Thyroid gland (tissue), 4 donors: ENCODE data around the gene ISM1. TPM values are rescaled to one million over a fixed set of nuclear protein-coding genes. Genes with fewer than 3 reads are reported as not detected.

Source experiments
- DNase-seq, 2 donors: peaks; one replicate each; pipeline ENCODE4 v3.0.0-alpha.2; 2019
- H3K27ac ChIP-seq, 3 donors: fragments of 200-600 bp; sonication (generic); 1 replicate in 2 of 3; 2 replicates in 1 of 3; pipeline ENCODE4 v1.5.1; 2016 to 2019; ENCODE audit warnings: mild to moderate bottlenecking in 1 of 3, moderate library complexity in 1 of 3
- H3K27me3 ChIP-seq: fragments of 200-600 bp; sonication (generic); one replicate; pipeline ENCODE4 v1.5.1; 2019
- H3K36me3 ChIP-seq, 2 donors: fragments of 200-600 bp; sonication (generic); one replicate each; pipeline ENCODE4 v1.5.1; 2016 to 2019
- H3K4me1 ChIP-seq, 2 donors: fragments of 200-600 bp; sonication (generic); one replicate each; pipeline ENCODE4 v1.5.1; 2017 to 2019
- H3K4me3 ChIP-seq, 3 donors: fragments of 200-600 bp; sonication (generic); replicated peaks in 1 of 3; 1 replicate in 2 of 3; 2 replicates in 1 of 3; pipeline ENCODE4 v1.5.1; 2016; ENCODE audit warnings: mild to moderate bottlenecking in 1 of 3
- H3K9me3 ChIP-seq: fragments of 200-600 bp; sonication (generic); one replicate; pipeline ENCODE4 v1.5.1; 2017
- POLR2A ChIP-seq, 2 donors: fragments of 450-650 bp; IDR thresholded peaks; one replicate each; pipeline ENCODE4 v1.6.1; 2017; ENCODE audit warnings: antibody characterized with exemption in 2 of 2, mild to moderate bottlenecking in 2 of 2, moderate library complexity in 1 of 2
- WGBS, 2 donors: methylation state at CpG; one replicate each; pipeline ENCODE4 v1.1.5; 2017; 5-methylcytosine and 5-hydroxymethylcytosine counted together
- intact Hi-C: fragments of 100-400 bp; cut with DNase I; formaldehyde crosslinking; loops from one replicate; pipeline ENCODE4 v1.15.1; 2023
- total RNA-seq, 4 donors: library from RNA; depleted of rRNA; stranded (reverse); fragments of >200 nt; gene quantifications; one replicate each; pipeline ENCODE4 v1.2.3, GENCODE V29; 2016
- TF ChIP-seq, protein P1 (sequence below), 6 experiments: fragments of 200-600 bp in 3 of 6; fragments of 450-650 bp in 3 of 6; sonication (generic) in 3 of 6; IDR thresholded peaks; one replicate each; pipeline ENCODE4 v1.5.1; 2016 to 2019; ENCODE audit warnings: antibody characterized with exemption in 6 of 6, mild to moderate bottlenecking in 2 of 6, inconsistent platforms in 1 of 6, moderate library complexity in 1 of 6

Gene ISM1
- total RNA-seq, 4 donors from 2014 or later, result 77.5 to 98.4 (median 83.7) TPM

DNA sequence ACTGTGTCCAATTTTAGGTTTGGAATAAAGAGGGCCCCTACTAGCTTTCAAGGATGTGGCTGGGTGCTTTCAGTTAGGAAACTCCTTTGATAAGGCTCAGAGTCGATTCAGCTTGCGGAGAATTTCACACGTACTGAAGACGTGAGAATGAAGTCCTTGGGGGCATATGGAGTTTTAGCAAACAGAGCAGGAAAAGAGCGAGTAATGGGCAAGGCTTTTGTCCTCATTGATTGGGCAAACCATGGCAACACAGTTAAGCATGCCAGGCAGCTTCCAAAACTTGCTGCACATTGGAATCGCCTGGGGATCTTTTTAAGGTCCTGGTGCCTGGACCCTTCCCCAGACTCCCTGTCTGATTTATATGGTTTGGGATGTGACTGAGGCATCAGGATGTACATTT, 29.2 kb downstream of the ISM1 start:
- intact Hi-C loops, result no loop called here
- no peak for DNase-seq
- WGBS, 2 donors, result 91 to 93% methylated on average over 6 of the region's 6 CpGs
- Histone ChIP-seq H3K36me3 (no peaks in the 10 kb centered on the region), H3K27ac (no peak overlapping the region), H3K4me1 (peaks cover 5 to 24% of the 10 kb centered on the region in 2 donors), H3K4me3 (no peak overlapping the region), H3K9me3 (no peaks in the 10 kb centered on the region), H3K27me3 (no peaks in the 10 kb centered on the region)
- no peak for TF ChIP-seq POLR2A (IDR thresholded peaks at IDR 0.05)
- TF ChIP-seq, protein P1, sequence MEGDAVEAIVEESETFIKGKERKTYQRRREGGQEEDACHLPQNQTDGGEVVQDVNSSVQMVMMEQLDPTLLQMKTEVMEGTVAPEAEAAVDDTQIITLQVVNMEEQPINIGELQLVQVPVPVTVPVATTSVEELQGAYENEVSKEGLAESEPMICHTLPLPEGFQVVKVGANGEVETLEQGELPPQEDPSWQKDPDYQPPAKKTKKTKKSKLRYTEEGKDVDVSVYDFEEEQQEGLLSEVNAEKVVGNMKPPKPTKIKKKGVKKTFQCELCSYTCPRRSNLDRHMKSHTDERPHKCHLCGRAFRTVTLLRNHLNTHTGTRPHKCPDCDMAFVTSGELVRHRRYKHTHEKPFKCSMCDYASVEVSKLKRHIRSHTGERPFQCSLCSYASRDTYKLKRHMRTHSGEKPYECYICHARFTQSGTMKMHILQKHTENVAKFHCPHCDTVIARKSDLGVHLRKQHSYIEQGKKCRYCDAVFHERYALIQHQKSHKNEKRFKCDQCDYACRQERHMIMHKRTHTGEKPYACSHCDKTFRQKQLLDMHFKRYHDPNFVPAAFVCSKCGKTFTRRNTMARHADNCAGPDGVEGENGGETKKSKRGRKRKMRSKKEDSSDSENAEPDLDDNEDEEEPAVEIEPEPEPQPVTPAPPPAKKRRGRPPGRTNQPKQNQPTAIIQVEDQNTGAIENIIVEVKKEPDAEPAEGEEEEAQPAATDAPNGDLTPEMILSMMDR (IDR thresholded peaks at IDR 0.05), result no peak

DNA sequence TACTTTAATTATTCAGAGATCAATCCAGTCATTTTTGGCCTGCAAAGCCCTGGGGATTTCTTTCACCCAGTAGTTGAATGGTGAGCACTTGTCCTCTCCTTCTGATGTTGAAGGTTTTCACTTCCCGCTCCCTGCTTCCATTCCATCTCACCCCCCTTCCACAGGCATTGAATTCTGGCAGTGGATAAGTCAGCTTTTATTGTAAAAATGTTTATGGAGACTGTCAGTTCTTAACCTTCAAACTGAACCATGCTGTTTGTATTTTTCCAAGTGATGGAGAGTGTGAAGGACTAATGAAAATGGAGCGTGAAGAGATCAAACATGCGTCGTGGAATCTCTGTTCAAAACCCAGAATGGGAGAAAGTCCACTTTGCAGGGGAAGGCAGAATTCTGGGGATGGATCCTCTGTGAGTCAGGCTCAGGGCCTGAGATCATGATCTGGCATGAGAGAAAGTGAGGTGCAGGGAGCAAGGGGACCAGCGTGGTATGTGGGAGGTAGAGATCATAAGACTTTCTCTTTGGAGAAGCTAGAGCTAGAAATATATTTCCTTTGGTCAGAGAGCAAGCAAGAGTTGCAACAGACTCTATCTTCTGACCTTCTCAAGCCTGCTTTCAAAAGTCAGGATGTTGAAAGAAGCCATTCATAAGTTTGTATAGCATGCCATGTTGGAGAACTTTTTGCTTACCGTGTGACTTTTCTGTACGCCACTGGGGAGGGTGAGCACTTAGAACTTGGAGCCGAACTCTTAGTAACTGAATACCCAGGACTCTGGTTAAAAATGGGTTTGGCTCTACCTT, 30.2 kb downstream of the ISM1 start:
- TF ChIP-seq POLR2A (IDR thresholded peaks at IDR 0.05), result no peak
- TF ChIP-seq, protein P1 (IDR thresholded peaks at IDR 0.05), result no peak
- Histone ChIP-seq H3K27me3 (no peaks in the 10 kb centered on the region), H3K27ac (peak overlapping the region in 1 of 3 donors; percentile 26), H3K4me3 (no peak overlapping the region), H3K9me3 (no peaks in the 10 kb centered on the region), H3K4me1 (peaks cover 5 to 24% of the 10 kb centered on the region in 2 donors), H3K36me3 (no peaks in the 10 kb centered on the region)
- intact Hi-C loops, result no loop called here
- DNase-seq, result no peak
- WGBS, 2 donors, result 53 to 67% methylated on average over 8 of the region's 8 CpGs

DNA sequence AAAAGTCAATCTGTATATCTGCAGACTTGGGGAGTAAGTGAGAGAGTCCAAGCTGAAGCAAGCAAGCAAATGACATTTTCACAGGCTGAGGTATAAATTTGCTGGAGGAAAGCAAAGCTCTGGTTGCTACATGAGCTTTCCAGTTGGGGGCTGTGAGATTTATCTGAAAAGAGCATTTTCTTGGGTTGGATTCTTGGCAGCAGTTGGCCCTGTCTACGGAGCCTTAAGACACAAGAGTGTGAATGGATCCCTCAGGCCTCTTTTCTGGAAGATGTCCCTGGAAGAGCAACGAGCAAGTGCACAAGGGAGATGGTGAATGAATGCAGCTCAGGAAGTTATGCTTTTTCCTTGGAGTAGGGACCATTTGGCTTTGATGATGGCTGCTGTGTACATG, 30.8 kb downstream of the ISM1 start:
- 74 to 84% methylated on average over 2 of the region's 2 CpGs for WGBS, 2 donors
- Histone ChIP-seq H3K27me3 (no peaks in the 10 kb centered on the region), H3K36me3 (no peaks in the 10 kb centered on the region), H3K9me3 (no peaks in the 10 kb centered on the region), H3K4me1 (peaks cover 5 to 24% of the 10 kb centered on the region in 2 donors), H3K4me3 (no peak overlapping the region), H3K27ac (no peak overlapping the region)
- DNase-seq, result no peak
- TF ChIP-seq POLR2A (IDR thresholded peaks at IDR 0.05), result no peak
- TF ChIP-seq, protein P1 (IDR thresholded peaks at IDR 0.05), result no peak
- intact Hi-C loops, result no loop called here

DNA sequence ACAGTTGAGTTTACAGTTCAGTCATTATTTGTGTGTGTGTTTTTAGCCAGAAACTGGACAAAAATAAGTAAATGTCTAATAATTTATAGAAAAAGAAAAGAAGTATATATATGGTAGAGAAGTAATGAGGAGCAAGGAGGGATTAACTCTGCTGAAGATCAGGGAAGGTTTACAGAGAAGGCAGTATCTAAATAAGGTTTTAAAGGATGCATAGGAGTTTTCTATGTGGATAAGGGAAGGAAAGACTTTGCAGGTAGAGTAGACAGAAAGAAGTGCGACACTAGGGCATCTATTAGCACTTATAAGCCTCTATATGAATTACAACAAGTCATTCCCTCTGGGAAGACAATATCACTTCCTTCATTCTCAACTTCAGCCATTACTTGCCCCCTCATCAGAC, 34.3 kb downstream of the ISM1 start:
- Histone ChIP-seq H3K36me3 (no peaks in the 10 kb centered on the region), H3K4me3 (no peak overlapping the region), H3K27me3 (no peaks in the 10 kb centered on the region), H3K27ac (no peak overlapping the region), H3K9me3 (no peaks in the 10 kb centered on the region), H3K4me1 (peaks cover 15 to 29% of the 10 kb centered on the region in 2 donors)
- intact Hi-C loops, result no loop called here
- DNase-seq, result no peak
- TF ChIP-seq POLR2A (IDR thresholded peaks at IDR 0.05), result no peak
- TF ChIP-seq, protein P1 (IDR thresholded peaks at IDR 0.05), result no peak
- WGBS, 2 donors, result 86 to 93% methylated on average over 1 of the region's 1 CpG

DNA sequence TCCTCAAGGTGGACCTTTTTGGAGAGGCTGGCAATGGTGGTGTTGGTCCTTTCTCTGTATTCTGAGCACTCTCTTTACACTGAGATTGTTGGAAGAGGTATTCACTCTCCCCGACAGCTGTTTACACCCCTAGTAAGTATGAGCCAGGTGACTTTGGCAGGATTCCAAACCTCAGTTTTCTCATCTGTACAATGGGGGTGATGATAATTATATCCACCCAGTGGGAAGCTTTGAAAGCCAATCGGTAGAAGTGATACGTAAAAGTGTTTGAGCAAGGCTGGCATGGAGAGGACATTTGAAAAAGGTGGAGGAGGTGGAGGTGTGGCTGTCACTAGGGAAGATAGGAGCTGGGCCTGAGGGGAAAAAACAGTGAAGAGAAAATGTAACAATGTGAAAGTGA, 35.5 kb downstream of the ISM1 start:
- 97 to 99% methylated on average over 3 of the region's 3 CpGs for whole genome bisulfite sequencing, 2 donors
- H3K4me3 ChIP-seq, result no peak overlapping the region
- no peak for DNase-seq
- H3K27me3 ChIP-seq, result no peaks in the 10 kb centered on the region
- intact Hi-C loops, result no loop called here
- no peak overlapping the region for H3K27ac ChIP-seq
- H3K4me1 ChIP-seq, result peaks cover 21 to 29% of the 10 kb centered on the region in 2 donors
- H3K36me3 ChIP-seq, result no peaks in the 10 kb centered on the region
- no peaks in the 10 kb centered on the region for H3K9me3 ChIP-seq
- no peak for TF ChIP-seq POLR2A (IDR thresholded peaks at IDR 0.05)
- TF ChIP-seq, protein P1 (IDR thresholded peaks at IDR 0.05), result no peak
